Anterior cingulate cortex (tissue), 58 donors: Measurements from ENCODE around the gene RAB17.
"Not testable (repeated sequence)": the region's sequence is repeated elsewhere in the genome, so short reads cannot be mapped to it uniquely, and the experiment has no call there.

Experiments
- DNase-seq, 58 donors: peaks; one replicate each; lab custom pipeline; 2025; lab: John Stamatoyannopoulos, UW

RAB17 gene

GRCh38 chr2:237625216-237625705 is 34.7 kb upstream of the RAB17 start:
- no peak for DNase-seq

GRCh38 chr2:237624565-237624964 is 34.0 kb upstream of the RAB17 start:
- no peak for DNase-seq

GRCh38 chr2:237623428-237624403 is 33.2 kb upstream of the RAB17 start:
- DNase-seq = no peak

- DNase-seq = no peak
Observed at GRCh38 chr2:237618449-237618848, 27.9 kb upstream of the RAB17 start.

- no peak for DNase-seq
Observed at GRCh38 chr2:237617587-237617982, 27.1 kb upstream of the RAB17 start.

GRCh38 chr2:237616734-237617586 is 26.4 kb upstream of the RAB17 start:
- DNase-seq = peak in 4 of 58 donors; percentile 11 to 52 (median 33)

- DNase-seq = no peak
Observed at GRCh38 chr2:237616373-237616733, 25.8 kb upstream of the RAB17 start.

GRCh38 chr2:237615631-237616249 is 25.2 kb upstream of the RAB17 start:
- no peak for DNase-seq

GRCh38 chr2:237614151-237614720 is 23.7 kb upstream of the RAB17 start:
- DNase-seq = no peak

- no peak for DNase-seq
Observed at GRCh38 chr2:237613679-237614078, 23.1 kb upstream of the RAB17 start.

GRCh38 chr2:237612527-237613357 is 22.2 kb upstream of the RAB17 start:
- DNase-seq = no peak

GRCh38 chr2:237606522-237606921 is 16.0 kb upstream of the RAB17 start:
- DNase-seq = not testable (repeated sequence)

GRCh38 chr2:237604960-237605359 is 14.4 kb upstream of the RAB17 start:
- no peak for DNase-seq

GRCh38 chr2:237604391-237604790 is 13.9 kb upstream of the RAB17 start:
- no peak for DNase-seq

GRCh38 chr2:237603718-237604362 is 13.3 kb upstream of the RAB17 start:
- DNase-seq = peak in 5 of 58 donors; percentile 13 to 38 (median 22)

GRCh38 chr2:237603049-237603717 is 12.6 kb upstream of the RAB17 start:
- no peak for DNase-seq

- DNase-seq = no peak
Observed at GRCh38 chr2:237602409-237602808, 11.9 kb upstream of the RAB17 start.

- DNase-seq = no peak
Observed at GRCh38 chr2:237601453-237602116, 11.1 kb upstream of the RAB17 start.
